ENCODE results near the gene TAPBP.
A peak's percentile ranks its signal among the peaks of the same experiment; 100 is the strongest.

Gene TAPBP

DNA sequence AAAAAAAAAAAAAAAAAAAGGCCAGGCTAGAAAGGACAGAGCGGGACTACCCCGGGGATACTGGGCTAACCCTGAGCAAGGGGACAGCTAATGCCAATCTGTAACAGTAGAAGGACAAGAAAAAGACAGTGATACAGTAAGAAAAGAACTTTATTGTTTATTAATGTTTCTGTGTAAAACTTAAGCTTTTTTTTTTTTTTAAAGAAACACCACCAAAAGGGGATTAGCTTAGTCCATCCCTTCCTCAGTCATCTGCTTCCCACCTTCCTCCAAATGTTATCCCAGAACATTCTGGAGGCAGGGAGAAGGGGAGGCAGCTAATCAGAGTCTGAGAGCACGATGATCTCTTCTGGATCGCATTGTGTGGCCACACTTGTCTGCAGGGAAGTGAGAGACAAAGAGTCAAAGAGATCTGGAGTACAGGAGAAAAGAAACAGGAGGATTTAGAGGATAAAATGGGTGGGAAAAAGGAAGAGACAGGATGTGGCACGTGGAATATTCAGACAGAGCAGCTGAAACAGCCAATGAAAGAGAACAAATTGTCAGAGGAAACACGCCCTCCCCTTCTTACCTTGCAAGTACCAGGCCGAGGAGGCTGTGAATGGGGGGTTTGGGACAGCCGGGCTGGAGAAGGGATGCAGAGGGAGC lies 4.7 kb upstream of the TAPBP start:
- no peak for DNase-seq

DNA sequence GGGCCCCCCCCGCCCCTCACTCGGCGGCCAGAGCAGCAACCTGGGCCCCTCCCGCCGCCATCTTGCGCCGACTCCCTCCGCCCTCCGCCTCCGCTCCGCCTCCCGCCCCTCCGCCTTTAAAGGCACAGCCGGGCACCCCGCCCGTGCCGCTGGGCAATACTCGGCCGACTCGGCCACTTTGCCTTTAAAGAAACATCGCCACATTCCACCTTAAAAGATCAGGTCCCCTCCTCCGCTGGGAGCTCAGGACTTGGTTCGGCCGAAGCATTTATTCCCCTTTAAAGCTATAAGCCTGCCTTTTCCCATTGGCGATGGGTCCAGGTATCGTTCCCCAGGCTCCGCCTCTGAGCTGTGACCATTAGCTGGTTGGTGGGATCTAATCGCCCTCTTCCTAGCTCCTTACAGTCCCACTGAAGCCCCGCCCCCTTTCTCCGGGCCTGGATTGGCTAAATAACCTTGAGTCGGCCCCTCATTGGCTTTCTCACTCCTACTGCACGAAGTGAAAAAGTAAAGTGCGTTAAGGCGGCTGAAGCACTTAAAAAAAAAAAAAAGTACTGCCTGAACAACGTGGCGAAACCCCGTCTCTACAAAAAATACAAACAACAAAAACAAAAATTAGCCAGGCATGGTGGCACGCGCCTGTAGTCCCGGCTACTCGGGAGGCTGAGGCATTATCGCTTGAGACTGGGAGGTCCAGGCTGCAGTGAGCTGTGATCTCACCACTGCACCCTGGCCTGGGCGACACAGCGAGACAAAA lies 4.0 kb upstream of the TAPBP start, which contains the start of gene ZBTB22:
ZBTB22 (minus strand) TSS at position 76 of the 757 bp plus-strand sequence. CDS start 828 bp downstream, outside the sequence.
- DNase-seq = peak; percentile 88

- DNase-seq = no peak
Observed at GRCh38 chr6:33317419-33317668, 3.5 kb upstream of the TAPBP start.

GRCh38 chr6:33316603-33317418 lies 2.9 kb upstream of the TAPBP start:
- DNase-seq = no peak

GRCh38 chr6:33315793-33316602 lies 2.1 kb upstream of the TAPBP start:
- DNase-seq = no peak

DNA sequence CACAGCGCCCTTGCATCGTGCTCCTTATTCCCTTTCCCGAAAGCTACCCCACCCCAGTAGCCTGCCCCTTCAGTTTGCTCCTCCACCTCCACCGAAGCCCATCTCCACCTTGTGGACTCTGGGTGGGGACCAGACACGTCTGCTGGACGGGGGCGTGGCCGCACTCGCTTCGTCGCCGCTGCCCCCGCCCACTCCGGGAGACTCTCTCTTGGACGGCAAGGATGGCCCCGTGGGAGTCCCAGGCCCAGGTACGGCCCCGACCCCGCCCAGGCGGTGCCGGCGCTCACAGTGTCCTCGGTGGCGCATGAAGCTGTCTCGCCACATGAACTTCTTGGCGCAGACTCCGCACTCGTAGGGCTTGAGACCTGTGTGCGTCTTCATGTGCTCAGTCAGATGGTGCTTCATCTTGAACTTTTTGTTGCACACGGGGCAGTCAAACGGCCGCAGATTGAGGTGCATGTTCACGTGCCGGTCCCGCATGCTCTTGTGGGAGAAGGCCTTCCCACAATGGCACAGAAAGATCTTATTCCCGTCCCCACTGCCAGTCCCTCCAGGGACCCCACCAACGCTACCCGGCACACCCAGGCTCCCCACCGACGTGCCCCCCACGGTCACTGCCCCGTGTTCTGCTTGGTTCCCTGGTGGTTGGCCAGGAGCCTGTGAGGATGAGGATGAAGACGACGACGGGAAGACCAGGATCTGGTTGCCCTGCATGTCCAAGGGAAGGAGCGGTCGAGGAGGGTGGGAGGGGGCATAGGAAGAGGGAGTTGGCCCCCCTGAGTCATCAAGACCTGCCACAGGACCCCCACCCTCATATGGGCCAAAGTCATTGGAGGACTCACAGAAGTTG lies 1.3 kb upstream of the TAPBP start:
- DNase-seq = no peak

- no peak for DNase-seq
Observed at GRCh38 chr6:33314515-33314942, 651 bp upstream of the TAPBP start.

DNA sequence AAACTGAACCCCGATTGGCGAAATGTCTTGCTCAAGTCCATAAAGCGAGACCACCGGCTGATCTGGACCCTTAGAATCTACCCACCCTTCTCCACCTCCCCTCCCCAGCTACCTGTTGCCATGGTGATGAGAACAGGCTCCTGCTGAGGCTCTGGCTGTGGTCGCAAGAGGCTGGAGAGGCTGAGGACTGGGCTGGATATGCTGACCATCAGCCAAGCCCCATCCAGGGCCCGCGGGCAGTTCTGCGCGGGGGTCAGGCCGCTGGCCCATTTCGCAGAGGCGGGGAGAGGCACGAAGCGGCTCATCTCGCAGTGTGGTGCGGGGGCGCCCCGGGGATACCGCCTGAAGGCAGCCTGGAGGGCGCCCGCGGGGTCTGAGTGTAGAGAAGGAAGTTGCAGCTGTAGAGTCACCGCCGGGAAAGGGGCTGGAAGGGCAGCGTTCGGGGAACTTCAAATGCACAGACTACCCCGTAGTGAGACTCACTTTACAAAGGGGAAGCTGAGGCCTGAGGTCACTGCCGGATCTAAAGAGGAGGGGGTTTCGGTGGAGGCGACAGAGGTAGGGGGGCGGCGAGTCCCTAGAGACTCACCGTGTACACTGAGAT lies 671 bp downstream of the TAPBP start:
- no peak for DNase-seq

DNA sequence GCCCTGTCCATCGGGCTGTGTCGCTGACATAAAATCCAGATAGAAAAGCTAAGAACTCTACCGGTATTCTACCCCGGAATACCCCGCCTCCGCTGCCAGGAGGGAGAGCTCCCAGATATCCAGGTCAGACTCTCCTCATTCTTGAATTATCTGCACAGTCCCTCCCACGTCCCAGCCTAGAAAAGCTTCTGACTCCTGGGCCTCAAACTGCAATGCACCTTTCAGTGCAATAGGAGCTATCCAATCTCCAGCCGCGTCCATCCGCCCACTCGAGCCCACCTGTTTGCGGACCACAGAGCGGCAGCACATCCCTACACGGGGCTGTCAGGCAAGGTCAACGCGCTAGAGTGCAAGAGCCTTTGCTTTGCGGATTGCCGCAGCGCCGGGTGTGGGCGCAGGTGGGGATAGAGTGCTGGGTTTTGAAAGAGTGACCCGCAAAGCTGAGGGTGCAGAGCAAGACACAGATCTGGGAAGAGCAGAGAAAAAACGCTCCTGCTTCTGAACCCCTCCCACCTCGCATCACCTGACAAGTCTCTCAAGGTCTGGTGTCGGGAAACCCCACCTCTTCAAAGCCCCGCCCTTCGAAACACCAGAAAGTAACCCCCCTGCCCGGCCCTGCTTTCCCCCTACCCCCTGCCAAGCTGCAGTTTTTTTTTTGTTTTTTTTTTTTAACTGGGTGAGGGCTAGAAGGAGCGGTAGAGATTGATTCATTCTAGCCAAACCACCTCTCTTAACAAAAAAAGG lies 1.3 kb downstream of the TAPBP start:
- no peak for DNase-seq

- DNase-seq = no peak
Observed at GRCh38 chr6:33306356-33306755, 7.5 kb downstream of the TAPBP start.

- DNase-seq = no peak
Observed at GRCh38 chr6:33305052-33305451, 8.8 kb downstream of the TAPBP start.

DNA sequence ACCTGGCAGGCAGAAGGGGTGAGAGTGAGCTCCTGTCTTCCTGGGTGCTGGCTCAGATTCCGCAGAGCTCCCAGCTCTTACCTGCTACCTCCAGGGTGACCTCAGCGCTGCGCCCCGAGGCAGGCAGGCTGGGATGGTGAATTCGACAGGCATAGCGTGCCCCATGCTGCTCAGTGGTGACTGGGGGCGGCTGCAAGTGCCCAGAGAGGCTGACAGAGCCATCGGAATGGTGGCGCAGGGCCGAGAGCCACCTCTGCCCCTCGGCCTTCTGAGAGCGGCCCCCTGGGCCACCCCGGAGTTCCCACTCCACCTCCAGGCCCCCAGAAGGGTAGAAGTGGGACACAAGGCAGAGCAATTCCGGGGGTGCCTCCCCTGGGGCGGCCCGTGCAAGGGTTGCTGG lies 9.7 kb downstream of the TAPBP start:
- DNase-seq = no peak

- DNase-seq = no peak
Observed at GRCh38 chr6:33301877-33302276, 12.0 kb downstream of the TAPBP start.

- DNase-seq = peak; percentile 45
Observed at GRCh38 chr6:33299237-33299944, 14.5 kb downstream of the TAPBP start.

GRCh38 chr6:33298773-33299236 lies 15.1 kb downstream of the TAPBP start, which contains the start of gene RGL2:
TSS of gene RGL2 (minus strand) at chr6:33298942. CDS start at chr6:33298610, 332 bp downstream.
- no peak for DNase-seq

DNA sequence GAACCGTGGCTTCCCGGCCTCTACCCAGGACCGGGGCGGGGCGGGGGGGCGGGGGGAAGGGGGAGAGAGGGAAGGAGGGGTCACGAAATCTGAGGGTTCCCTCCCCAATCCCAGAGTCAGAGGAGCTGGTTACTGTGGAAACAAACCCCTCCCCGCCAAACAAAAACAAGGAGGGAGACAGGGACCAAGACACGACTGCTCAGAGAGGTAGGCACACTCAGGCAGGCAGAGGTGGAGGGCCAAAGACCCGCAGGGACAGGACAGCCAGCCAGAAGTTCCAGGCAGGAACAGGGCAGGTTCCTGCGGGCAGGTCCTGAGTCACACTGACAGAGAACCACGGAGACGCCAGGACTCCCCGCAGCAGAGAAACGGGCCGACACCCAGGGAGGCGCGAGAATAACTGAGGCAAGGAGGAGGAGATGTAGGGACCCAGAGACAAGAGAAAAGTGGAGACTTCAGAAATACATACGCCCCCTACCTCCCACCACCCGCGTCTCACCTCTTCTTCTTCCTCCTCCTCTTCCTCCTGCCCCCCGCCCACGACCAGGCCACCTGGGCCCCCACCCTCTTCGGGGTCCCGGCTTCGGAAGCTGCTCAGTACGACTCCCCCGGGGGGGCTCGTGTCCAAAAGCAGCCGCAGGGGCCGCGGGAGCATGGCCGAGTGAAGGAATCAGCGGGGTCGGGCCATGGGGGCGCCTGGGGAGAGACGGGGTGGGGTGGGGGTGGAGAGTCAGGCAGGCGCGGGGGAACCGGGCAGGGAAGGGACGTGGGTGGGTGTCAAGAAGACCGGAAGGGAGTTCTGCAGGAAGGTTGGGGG lies 15.7 kb downstream of the TAPBP start:
- DNase-seq = no peak

GRCh38 chr6:33297406-33297955 lies 16.4 kb downstream of the TAPBP start:
- DNase-seq = no peak

GRCh38 chr6:33296797-33297405 lies 17.0 kb downstream of the TAPBP start:
- DNase-seq = no peak

All from NCI-H2107 (cell line).